OCI-LY1 (cell line): ENCODE results near the gene FOXD1.

ENCODE experiments used
- H2AFZ ChIP-seq: fragments of 200-600 bp; sonication (generic), shearing (Covaris generic); 2 replicates; pipeline ENCODE4 v1.6.0; 2014; ENCODE audit warnings: antibody characterized with exemption, mild to moderate bottlenecking, low read length
- H3F3A ChIP-seq: fragments of 200-600 bp; sonication (generic), shearing (Covaris generic); 2 replicates; pipeline ENCODE4 v1.6.0; 2014; ENCODE audit warnings: mild to moderate bottlenecking, antibody characterized with exemption, low read length, moderate library complexity; ENCODE audit not compliant: insufficient read depth
- H3K27ac ChIP-seq: fragments of 200-600 bp; sonication (generic); 2 replicates; pipeline ENCODE4 v1.5.1; 2014; ENCODE audit warnings: low read length, mixed run types, mild to moderate bottlenecking, low read depth; ENCODE audit not compliant: poor library complexity, severe bottlenecking
- H3K27me3 ChIP-seq: fragments of 200-600 bp; sonication (generic); 2 replicates; pipeline ENCODE4 v1.6.0; 2014; ENCODE audit warnings: antibody characterized with exemption, mild to moderate bottlenecking, low read length, moderate library complexity; ENCODE audit not compliant: insufficient read depth
- H3K36me3 ChIP-seq: fragments of 200-600 bp; sonication (generic); 2 replicates; pipeline ENCODE4 v1.6.1; 2014; ENCODE audit warnings: mild to moderate bottlenecking, antibody characterized with exemption, low read length, moderate library complexity, mixed read lengths; ENCODE audit not compliant: insufficient read depth
- H3K4me1 ChIP-seq: fragments of 200-600 bp; sonication (generic); 2 replicates; pipeline ENCODE4 v1.5.1; 2014; ENCODE audit warnings: mild to moderate bottlenecking, low read length, moderate library complexity; ENCODE audit not compliant: insufficient read depth, severe bottlenecking
- H3K4me2 ChIP-seq: fragments of 200-600 bp; sonication (generic), shearing (Covaris generic); 2 replicates; pipeline ENCODE4 v1.6.1; 2014; ENCODE audit warnings: low read length
- H3K4me3 ChIP-seq: fragments of 200-600 bp; sonication (generic); 2 replicates; pipeline ENCODE4 v1.5.1; 2014; ENCODE audit warnings: low read length, low read depth, mild to moderate bottlenecking, mixed read lengths; ENCODE audit not compliant: poor library complexity, severe bottlenecking
- H3K79me2 ChIP-seq: fragments of 200-600 bp; shearing (Covaris generic); 2 replicates; pipeline ENCODE4 v1.6.1; 2016; ENCODE audit warnings: mixed run types, low read length, mixed read lengths; ENCODE audit not compliant: insufficient read depth
- H3K9ac ChIP-seq: fragments of 200-600 bp; sonication (generic), shearing (Covaris generic); 2 replicates; pipeline ENCODE4 v1.6.1; 2014; ENCODE audit warnings: mild to moderate bottlenecking, low read length, mixed read lengths
- H3K9me2 ChIP-seq: fragments of 200-600 bp; sonication (generic), shearing (Covaris generic); 2 replicates; pipeline ENCODE4 v1.6.1; 2014; ENCODE audit warnings: low read depth, mild to moderate bottlenecking, low read length, mixed read lengths
- H3K9me3 ChIP-seq: fragments of 200-600 bp; shearing (Covaris generic); 2 replicates; pipeline ENCODE4 v1.6.1; 2014; ENCODE audit warnings: low read length, mixed read lengths
- H4K20me1 ChIP-seq: fragments of 200-600 bp; sonication (generic), shearing (Covaris generic); 2 replicates; pipeline ENCODE4 v1.6.0; 2016; ENCODE audit warnings: mild to moderate bottlenecking, low read length; ENCODE audit not compliant: insufficient read depth
- EZH2 ChIP-seq: fragments of 200-600 bp; sonication (generic), shearing (Covaris generic); IDR thresholded peaks from 2 replicates; pipeline ENCODE4 v1.8.0; 2017; ENCODE audit warnings: borderline replicate concordance, mixed run types, mild to moderate bottlenecking, antibody characterized with exemption, low read length, moderate library complexity, mixed read lengths
- TF ChIP-seq, protein P1 (sequence below): fragments of 200-600 bp; sonication (generic), shearing (Covaris generic); IDR thresholded peaks from 2 replicates; pipeline ENCODE4 v1.5.1; 2017; ENCODE audit warnings: mild to moderate bottlenecking, antibody characterized with exemption, low read length, moderate library complexity, mixed read lengths

The FOXD1 gene

GRCh38 chr5:73440262-73440661 lies 8.3 kb downstream of the FOXD1 start:
- no peak overlapping the region for H3K9ac ChIP-seq
- H3K4me3 ChIP-seq = no peak overlapping the region
- no peak overlapping the region for H3K4me2 ChIP-seq
- no peaks in the 10 kb centered on the region for H3K79me2 ChIP-seq
- H3K9me3 ChIP-seq = no peaks in the 10 kb centered on the region
- no peak overlapping the region for H3K27ac ChIP-seq
- TF ChIP-seq EZH2 = no peak
- TF ChIP-seq, protein P1, sequence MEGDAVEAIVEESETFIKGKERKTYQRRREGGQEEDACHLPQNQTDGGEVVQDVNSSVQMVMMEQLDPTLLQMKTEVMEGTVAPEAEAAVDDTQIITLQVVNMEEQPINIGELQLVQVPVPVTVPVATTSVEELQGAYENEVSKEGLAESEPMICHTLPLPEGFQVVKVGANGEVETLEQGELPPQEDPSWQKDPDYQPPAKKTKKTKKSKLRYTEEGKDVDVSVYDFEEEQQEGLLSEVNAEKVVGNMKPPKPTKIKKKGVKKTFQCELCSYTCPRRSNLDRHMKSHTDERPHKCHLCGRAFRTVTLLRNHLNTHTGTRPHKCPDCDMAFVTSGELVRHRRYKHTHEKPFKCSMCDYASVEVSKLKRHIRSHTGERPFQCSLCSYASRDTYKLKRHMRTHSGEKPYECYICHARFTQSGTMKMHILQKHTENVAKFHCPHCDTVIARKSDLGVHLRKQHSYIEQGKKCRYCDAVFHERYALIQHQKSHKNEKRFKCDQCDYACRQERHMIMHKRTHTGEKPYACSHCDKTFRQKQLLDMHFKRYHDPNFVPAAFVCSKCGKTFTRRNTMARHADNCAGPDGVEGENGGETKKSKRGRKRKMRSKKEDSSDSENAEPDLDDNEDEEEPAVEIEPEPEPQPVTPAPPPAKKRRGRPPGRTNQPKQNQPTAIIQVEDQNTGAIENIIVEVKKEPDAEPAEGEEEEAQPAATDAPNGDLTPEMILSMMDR = no peak
- H3K36me3 ChIP-seq = no peaks in the 10 kb centered on the region
- no peak overlapping the region for H2AFZ ChIP-seq
- no peaks in the 10 kb centered on the region for H3K9me2 ChIP-seq
- H3K27me3 ChIP-seq = no peaks in the 10 kb centered on the region
- no peaks in the 10 kb centered on the region for H3F3A ChIP-seq
- no peaks in the 10 kb centered on the region for H4K20me1 ChIP-seq
- no peaks in the 10 kb centered on the region for H3K4me1 ChIP-seq

- Histone ChIP-seq H3K4me3 (no peak overlapping the region), H3K27me3 (no peaks in the 10 kb centered on the region), H3K9me2 (no peaks in the 10 kb centered on the region), H3K4me2 (no peak overlapping the region), H3K79me2 (no peaks in the 10 kb centered on the region), H3K9ac (no peak overlapping the region), H3K36me3 (no peaks in the 10 kb centered on the region), H3F3A (no peaks in the 10 kb centered on the region), H3K9me3 (no peaks in the 10 kb centered on the region), H3K4me1 (no peaks in the 10 kb centered on the region), H3K27ac (no peak overlapping the region), H4K20me1 (no peaks in the 10 kb centered on the region), H2AFZ (no peak overlapping the region)
- TF ChIP-seq, protein P1 = no peak
- TF ChIP-seq EZH2 = no peak
These were observed 9.7 kb downstream of the FOXD1 start for GRCh38 chr5:73438645-73439470.

- no peak overlapping the region for H3K27ac ChIP-seq
- no peaks in the 10 kb centered on the region for H3K4me1 ChIP-seq
- no peaks in the 10 kb centered on the region for H3F3A ChIP-seq
- no peaks in the 10 kb centered on the region for H3K27me3 ChIP-seq
- H3K4me2 ChIP-seq = no peak overlapping the region
- H3K4me3 ChIP-seq = no peak overlapping the region
- H4K20me1 ChIP-seq = no peaks in the 10 kb centered on the region
- no peaks in the 10 kb centered on the region for H3K36me3 ChIP-seq
- no peak for TF ChIP-seq EZH2
- TF ChIP-seq, protein P1 = no peak
- H2AFZ ChIP-seq = no peak overlapping the region
- no peak overlapping the region for H3K9ac ChIP-seq
- no peaks in the 10 kb centered on the region for H3K79me2 ChIP-seq
- no peaks in the 10 kb centered on the region for H3K9me2 ChIP-seq
- no peaks in the 10 kb centered on the region for H3K9me3 ChIP-seq
These were observed 10.6 kb downstream of the FOXD1 start for GRCh38 chr5:73437777-73438644.
